ENCODE data around the gene CPT1A.

- TF ChIP-seq POLR2AphosphoS5 (IDR thresholded peaks at IDR 0.05; ENCODE audit: low read depth, low read length) (no peak), CTCF (IDR thresholded peaks at IDR 0.05) (no peak), TCF7L2 (IDR thresholded peaks at IDR 0.05; ENCODE audit: low read depth, low read length) (no peak)
These were observed 131.3 kb downstream of the CPT1A start for GRCh38 chr11:68710409-68710808.
